HG03097 (cell line): Measurements from ENCODE around the gene GAGE12J.
"Not testable (repeated sequence)": the region's sequence is repeated elsewhere in the genome, so short reads cannot be mapped to it uniquely, and the experiment has no call there.

Experiments
- ATAC-seq: cut with Tn5 transposase; IDR thresholded peaks from one replicate; pipeline ENCODE4 v1.9.1; 2021; ENCODE audit not compliant: unreplicated experiment, low FRiP score

GAGE12J gene, protein sequence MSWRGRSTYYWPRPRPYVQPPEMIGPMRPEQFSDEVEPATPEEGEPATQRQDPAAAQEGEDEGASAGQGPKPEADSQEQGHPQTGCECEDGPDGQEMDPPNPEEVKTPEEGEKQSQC

DNA sequence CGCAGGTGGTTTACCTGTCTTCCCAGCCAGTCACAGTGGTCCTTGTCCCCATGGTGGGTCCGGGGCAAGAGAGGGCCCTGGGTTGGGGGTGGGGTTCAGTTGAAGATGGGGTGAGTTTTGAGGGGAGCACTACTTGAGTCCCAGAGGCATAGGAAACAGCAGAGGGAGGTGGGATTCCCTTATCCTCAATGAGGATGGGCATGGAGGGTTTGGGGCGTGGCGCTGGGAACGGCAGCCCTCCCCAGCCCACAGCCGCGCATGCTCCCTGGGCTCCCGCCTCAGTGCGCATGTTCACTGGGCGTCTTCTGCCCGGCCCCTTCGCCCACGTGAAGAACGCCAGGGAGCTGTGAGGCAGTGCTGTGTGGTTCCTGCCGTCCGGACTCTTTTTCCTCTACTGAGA is at the start of gene GAGE12J:
Gene GAGE12J (plus strand): TSS at position 301 of the 400 bp plus-strand sequence. CDS start 1,157 bp downstream, outside the sequence.
- ATAC-seq: not testable (repeated sequence)

DNA sequence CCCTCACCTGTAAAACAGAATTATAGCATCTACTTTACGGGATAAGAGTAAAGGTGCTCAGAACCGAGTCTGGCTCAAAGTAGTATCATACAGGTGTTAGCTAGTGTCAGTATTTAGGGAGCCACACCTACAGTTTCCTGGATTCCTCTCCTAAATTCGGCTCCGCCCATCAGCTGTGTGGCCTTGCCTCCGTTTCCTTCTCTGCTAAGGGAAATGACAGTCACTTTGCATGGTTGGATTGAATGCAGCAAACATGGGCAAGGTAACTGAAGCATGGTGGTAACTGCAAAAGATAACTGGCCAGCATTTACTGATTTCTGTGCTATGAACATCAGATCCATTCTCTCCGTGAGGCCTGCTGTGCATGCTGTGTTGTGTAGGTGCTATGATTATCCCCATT is 49.4 kb upstream of the GAGE12J start:
- no peak for ATAC-seq

GRCh38 chrX:49273181-49273727 is 48.6 kb upstream of the GAGE12J start:
- no peak for ATAC-seq

- ATAC-seq: no peak
Measured at GRCh38 chrX:49276207-49276606, 45.6 kb upstream of the GAGE12J start.

DNA sequence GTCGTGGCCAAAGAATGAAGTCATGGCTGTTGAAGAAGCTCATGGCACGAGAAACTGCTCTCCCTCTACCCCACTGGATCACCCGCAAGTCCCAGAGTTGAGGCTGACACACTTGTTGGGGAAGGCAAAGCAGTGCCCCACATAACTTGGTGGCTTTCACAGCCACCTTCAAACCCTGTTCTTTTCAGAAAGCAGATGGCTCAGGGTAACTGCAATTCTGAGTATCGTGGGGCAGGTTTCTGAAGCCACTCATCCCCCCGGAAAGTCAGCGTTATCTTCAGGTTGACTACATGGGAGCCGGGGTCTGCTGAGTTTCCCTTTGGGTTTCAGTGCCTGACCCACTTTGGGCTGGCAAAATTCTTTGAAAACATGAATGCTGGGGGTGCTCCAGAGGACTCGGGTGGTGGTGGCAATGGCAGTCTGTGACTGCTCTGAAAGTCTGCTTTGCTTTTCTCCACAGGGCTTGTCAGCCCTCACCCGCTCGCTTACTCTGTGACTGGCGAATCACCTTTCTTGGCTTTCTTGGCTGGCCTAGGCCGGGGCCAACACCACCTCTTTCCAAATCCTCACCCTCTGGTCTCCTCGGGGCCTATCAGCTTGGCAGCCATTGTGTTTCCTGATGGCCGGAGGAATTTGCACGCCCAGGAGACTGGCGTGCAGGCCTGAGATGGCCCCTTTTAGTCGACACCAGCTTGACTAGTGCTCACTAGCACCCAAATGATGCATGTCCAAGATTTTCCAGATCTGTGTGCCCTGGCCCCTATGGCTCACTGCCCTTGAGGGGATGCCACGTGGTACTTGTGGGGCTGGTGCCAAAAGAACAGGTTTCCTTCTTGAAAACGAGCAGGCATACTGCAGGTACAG is 44.9 kb upstream of the GAGE12J start:
- ATAC-seq: no peak

- no peak for ATAC-seq
Measured at GRCh38 chrX:49277535-49277830, 44.4 kb upstream of the GAGE12J start.

- ATAC-seq: no peak
Measured at GRCh38 chrX:49278081-49278480, 43.8 kb upstream of the GAGE12J start.

DNA sequence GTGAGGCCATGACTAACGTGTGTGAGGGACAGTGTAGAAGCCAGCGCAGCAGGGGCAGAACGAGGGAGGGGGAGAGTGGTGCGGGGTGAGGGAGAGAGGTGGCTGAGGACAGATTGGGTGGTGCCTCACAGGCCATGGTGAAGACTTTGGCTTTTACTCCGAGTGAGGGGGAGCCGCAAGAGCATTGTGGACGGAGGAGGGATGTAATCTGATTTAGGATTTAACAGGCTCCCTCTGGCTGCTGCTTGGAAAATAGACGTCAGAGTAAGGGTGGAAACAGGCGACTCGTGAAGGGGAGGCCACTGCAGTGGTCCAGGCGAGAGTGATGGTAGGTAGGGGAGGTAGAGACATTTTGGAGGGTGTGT is 39.2 kb upstream of the GAGE12J start:
- ATAC-seq: no peak

GRCh38 chrX:49284212-49284611 is 37.6 kb upstream of the GAGE12J start:
- no peak for ATAC-seq

- ATAC-seq: no peak
Measured at GRCh38 chrX:49286136-49286535, 35.7 kb upstream of the GAGE12J start.

DNA sequence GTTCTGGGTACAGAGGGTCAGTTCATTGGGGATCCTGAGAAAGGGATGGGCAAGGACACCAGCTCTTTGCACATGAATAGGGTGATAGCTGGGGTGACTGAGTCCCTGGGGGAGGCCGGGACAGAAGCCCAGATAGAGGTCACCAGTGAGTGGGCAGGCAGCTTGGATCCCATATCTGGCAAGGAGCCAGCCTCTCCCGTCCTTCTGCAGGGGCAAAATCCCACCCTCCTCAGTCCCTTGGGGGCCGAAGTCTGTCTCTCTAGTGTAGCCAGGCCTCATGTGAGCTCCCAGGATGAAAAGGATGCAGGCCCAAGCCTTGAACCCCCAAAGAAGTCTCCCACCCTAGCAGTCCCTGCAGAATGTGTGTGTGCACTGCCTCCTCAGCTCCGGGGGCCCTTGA is 35.3 kb upstream of the GAGE12J start:
- ATAC-seq: no peak

DNA sequence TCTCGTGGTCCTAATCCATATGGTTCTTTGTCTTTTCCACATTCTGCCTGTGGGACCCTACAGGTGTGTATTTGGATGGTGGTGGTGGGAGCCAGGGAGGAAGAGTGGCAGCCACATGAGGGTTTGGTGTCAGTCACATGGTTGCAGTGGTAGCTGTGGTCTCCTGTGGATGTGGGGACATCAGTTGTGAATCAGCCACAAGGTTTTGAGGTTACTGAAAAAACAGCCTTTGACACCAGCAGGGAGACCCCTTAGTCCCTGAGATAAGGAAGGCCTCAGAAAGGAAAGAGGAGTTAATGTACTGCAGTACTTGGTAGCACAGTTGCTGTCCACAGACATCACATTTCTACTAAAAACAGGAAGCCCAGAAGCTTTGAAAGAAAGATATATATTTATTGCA is 34.2 kb upstream of the GAGE12J start:
- ATAC-seq: no peak

DNA sequence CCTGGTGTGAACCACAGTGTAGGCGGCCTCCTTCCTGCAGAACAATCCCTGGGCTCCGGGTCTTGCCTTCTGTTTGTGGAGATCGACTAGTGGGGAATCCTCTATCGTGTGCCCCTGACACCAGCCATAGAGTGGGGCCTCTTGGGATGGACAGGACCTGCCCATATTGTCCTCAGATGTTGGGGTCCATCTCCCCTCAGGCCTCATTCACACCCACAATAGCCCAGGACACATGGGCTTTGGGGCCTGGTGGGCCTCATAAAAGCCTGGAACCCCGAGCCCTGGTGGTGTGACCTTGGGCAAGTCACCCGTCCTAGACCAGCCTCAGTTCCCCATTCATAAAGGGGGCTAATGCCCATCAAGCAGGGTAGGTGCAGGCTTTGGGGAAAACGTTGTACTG is 31.6 kb upstream of the GAGE12J start:
- no peak for ATAC-seq

DNA sequence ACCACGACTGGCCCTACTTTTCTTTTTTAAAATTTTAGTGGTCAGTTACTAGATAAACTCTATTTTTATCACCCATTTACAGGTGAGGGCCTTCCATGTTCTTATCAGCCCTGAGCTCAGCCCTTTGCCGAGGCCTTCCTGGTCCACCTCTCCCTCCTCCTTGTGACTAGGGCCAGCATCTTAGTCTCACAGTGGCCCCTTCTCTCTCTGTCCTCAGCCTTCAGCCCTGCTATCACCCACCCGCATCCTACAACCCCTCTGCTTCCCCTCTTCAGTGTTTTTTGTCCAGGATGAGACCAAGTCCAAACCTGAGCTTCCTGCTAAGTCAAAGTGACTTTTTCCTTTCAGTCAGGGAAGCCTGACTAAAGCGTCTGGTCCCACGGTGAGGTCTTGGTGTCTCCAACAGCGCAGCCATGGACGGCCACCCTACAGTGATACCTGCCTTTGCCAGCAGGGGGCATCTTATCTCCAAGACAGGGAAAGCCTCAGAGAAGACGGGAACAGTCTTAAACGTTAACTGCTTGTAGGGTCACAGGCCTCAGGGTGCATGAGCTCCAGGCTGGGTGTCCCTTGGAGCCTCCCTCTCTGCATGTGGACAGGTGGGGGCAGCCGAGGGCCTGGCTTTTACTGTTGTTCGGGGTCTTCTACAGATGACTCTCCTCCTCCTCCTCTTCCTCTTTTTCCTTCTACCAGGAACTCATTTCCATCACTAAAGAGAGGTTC is 30.1 kb upstream of the GAGE12J start:
- no peak for ATAC-seq

DNA sequence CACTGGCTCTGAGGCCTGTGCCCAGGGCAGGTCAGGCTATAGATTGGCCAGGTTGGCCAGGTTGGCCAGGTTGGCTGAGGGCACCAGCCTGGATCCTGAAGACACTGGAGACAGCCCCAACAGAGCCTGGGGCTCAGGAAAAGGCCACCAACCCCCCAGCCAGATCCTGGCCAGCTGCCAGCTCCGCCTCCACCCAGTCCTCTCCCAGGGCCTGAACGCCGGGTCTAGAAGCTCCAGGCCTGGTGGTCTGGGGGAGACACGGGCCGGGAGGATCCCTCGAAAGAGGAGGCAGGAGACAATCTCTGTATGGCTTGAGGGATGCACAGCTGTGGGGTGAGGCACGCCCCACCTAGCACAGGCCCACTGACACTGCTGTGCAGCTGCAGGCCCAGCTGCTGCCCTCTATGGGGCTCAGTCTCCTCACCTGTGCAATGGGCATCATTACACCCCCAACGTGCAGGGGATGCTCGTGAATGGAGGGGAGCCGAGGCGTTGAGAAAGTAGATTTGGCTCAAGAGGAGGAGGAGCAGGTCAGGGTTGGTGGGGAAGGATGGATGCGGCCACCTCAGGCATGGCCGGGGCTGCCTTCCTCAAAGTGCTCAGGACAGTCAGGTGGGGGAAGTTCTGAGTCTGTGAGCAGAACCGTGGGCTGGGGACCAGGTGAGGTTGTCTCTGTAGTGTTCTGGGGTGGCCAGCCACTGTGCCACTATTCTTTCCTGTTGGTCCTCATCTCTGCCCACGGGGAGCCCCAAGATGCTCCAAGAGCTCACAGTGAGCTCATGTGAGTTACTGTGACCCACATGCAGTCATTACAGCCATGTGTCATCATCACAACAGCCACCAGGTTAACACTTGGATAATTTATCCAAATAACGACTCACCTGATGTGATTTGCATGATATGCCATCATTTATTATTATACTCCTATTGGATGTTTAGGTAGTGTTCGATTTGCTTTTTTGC is 29.2 kb upstream of the GAGE12J start:
- no peak for ATAC-seq

GRCh38 chrX:49299293-49299692 is 22.5 kb upstream of the GAGE12J start:
- not testable (repeated sequence) for ATAC-seq

DNA sequence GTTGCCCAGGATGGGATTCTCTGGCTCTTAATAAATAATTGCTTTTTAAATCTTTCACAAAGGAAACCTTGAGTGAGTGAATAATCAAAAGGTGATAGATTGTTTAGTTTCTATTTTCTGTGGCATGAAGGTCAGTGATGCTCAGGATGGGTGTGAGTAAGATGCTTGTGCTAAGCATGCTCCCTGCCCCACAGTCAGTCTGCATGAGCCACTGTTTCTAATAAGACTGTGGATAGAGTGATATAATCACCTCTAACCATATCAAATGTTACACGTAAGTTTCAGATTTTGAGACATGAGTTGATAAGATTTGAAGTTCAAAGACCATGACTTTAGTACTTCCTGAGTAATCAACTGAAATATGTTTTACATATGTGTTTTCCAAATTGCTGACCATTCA is 21.1 kb upstream of the GAGE12J start:
- no peak for ATAC-seq

- no peak for ATAC-seq
Measured at GRCh38 chrX:49303346-49303745, 18.5 kb upstream of the GAGE12J start, which contains the start of gene GAGE10. GAGE10 (plus strand) TSS chrX:49303646; CDS start chrX:49304860, 1,214 bp downstream.

DNA sequence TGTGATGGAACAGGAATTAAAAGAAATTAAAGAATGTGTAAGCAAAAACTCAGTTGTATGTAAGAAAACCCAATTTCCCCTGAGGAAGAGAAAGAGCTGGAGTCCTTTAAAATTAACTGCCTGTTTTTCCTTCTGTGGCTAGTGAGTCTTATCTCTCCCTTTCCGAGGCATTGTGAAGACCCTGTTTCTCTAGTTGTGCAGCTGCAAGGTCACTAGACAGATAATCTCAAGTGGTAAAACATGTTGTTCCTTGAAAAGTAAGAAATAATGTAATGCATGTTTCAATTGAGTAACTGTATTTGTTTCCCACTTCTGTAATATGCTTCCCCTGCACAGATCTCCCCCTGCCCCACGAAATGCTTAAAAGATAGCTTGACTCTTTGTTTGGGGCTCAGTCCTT is 14.1 kb upstream of the GAGE12J start:
- not testable (repeated sequence) for ATAC-seq

- ATAC-seq: no peak
Measured at GRCh38 chrX:49308604-49309269, 13.1 kb upstream of the GAGE12J start.
